Endothelial cell of umbilical vein (primary cell): ENCODE data around the gene AGPAT2. TPM values are rescaled to one million over a fixed set of nuclear protein-coding genes. Genes with fewer than 3 reads are reported as not detected.

ENCODE experiments used
- BruUV-seq: library from RNA; stranded (reverse); fragments of 400-500 nt; replicated peaks from 2 replicates; lab custom pipeline; 2021; lab: Mats Ljungman, UMichigan
- CTCF ChIA-PET: fragments of 300-600, 350-600 bp; sonication (Branson Sonifier 250); formaldehyde crosslinking; loops from one replicate; lab custom pipeline; 2021; ENCODE audit warnings: antibody characterized with exemption, inconsistent platforms; lab: Charles Lee
- POLR2A ChIA-PET: fragments of 300-600, 350-600 bp; sonication (Branson Sonifier 250); formaldehyde crosslinking; loops from one replicate; lab custom pipeline; 2021; ENCODE audit warnings: antibody characterized with exemption, inconsistent platforms; lab: Charles Lee
- DNase-seq: peaks from one replicate; pipeline ENCODE4 v3.0.0-alpha.2; 2011; ENCODE audit warnings: low read depth, low spot score
- FAIRE-seq: peaks from 2 replicates; lab custom pipeline; 2011; peaks lifted over from hg19 to GRCh38; lab: Jason Lieb, UNC
- H2AFZ ChIP-seq: 2 replicates; pipeline ENCODE4 v1.6.0; 2012; ENCODE audit warnings: low read depth, low read length, control low read depth, inconsistent platforms
- H3K27ac ChIP-seq: 2 replicates; pipeline ENCODE4 v1.5.1; 2011; ENCODE audit warnings: low read depth, mild to moderate bottlenecking, control low read depth, low read length, moderate library complexity; ENCODE audit not compliant: insufficient read depth
- H3K27me3 ChIP-seq, 2 experiments: 2 replicates each; pipeline versions ENCODE4 v1.6.0 to v1.6.1; 2011; ENCODE audit warnings: low read length in 2 of 2, mixed read lengths in 1 of 2; ENCODE audit not compliant: control insufficient read depth in 2 of 2, insufficient read depth in 2 of 2
- H3K36me3 ChIP-seq, 2 experiments: 2 replicates in 1 of 2; 3 replicates in 1 of 2; pipeline ENCODE4 v1.5.1; 2011; ENCODE audit warnings: low read length in 2 of 2, mild to moderate bottlenecking in 1 of 2, moderate library complexity in 1 of 2; ENCODE audit not compliant: control insufficient read depth in 2 of 2, insufficient read depth in 2 of 2; ENCODE audit errors: extremely low read depth in 1 of 2
- H3K4me1 ChIP-seq: 3 replicates; pipeline ENCODE4 v1.5.1; 2011; ENCODE audit warnings: mild to moderate bottlenecking, low read length; ENCODE audit not compliant: control insufficient read depth, insufficient read depth; ENCODE audit errors: extremely low read depth
- H3K4me2 ChIP-seq: 2 replicates; pipeline ENCODE4 v1.6.1; 2011; ENCODE audit warnings: low read length, control low read depth, mixed read lengths; ENCODE audit not compliant: insufficient read depth
- H3K4me3 ChIP-seq, 3 experiments: fragments of 200-600 bp in 1 of 3; sonication (generic), shearing (Covaris generic) in 1 of 3; replicated peaks in 1 of 3; 2 replicates each; pipeline ENCODE4 v1.5.1; 2011 to 2016; ENCODE audit warnings: control low read depth in 3 of 3, low read length in 3 of 3, mild to moderate bottlenecking in 2 of 3, inconsistent platforms in 1 of 3, low read depth in 1 of 3, moderate library complexity in 1 of 3; ENCODE audit not compliant: insufficient read depth in 1 of 3
- H3K79me2 ChIP-seq: 2 replicates; pipeline ENCODE4 v1.6.0; 2012; ENCODE audit warnings: low read length, inconsistent platforms; ENCODE audit not compliant: control insufficient read depth, insufficient read depth
- H3K9ac ChIP-seq: replicated peaks from 2 replicates; pipeline ENCODE3; 2011; ENCODE audit warnings: low read length, control low read depth; ENCODE audit not compliant: insufficient read depth; ENCODE audit errors: extremely low read depth
- H3K9me1 ChIP-seq: replicated peaks from 3 replicates; pipeline ENCODE4 v1.6.0; 2011; ENCODE audit warnings: mild to moderate bottlenecking, low read length; ENCODE audit not compliant: control insufficient read depth, insufficient read depth; ENCODE audit errors: extremely low read depth
- H3K9me3 ChIP-seq: replicated peaks from 2 replicates; pipeline ENCODE4 v1.5.1; 2012; ENCODE audit warnings: low read length, inconsistent platforms; ENCODE audit not compliant: control insufficient read depth, insufficient read depth
- H4K20me1 ChIP-seq: replicated peaks from 2 replicates; pipeline ENCODE3; 2011; ENCODE audit warnings: mild to moderate bottlenecking, low read length; ENCODE audit not compliant: control insufficient read depth, insufficient read depth; ENCODE audit errors: extremely low read depth
- EZH2 ChIP-seq: IDR thresholded peaks from 2 replicates; pipeline ENCODE4 v1.6.1; 2012; ENCODE audit warnings: borderline replicate concordance, low read depth, mild to moderate bottlenecking, moderate library complexity, low read length, inconsistent platforms; ENCODE audit not compliant: severe bottlenecking
- FOS ChIP-seq: IDR thresholded peaks from 2 replicates; pipeline ENCODE4 v1.6.1; 2011; ENCODE audit warnings: mild to moderate bottlenecking, low read length, moderate library complexity, borderline replicate concordance; ENCODE audit not compliant: insufficient read depth
- GATA2 ChIP-seq: IDR thresholded peaks from 2 replicates; pipeline ENCODE4 v1.7.0; 2011; ENCODE audit warnings: low read depth, mild to moderate bottlenecking, moderate library complexity, mixed read lengths, low read length; ENCODE audit not compliant: insufficient read length, insufficient read depth
- JUN ChIP-seq: IDR thresholded peaks from 2 replicates; pipeline ENCODE4 v1.6.1; 2011; ENCODE audit warnings: borderline replicate concordance, low read depth; ENCODE audit not compliant: insufficient read length, insufficient read depth
- MYC ChIP-seq: IDR thresholded peaks from one replicate; pipeline ENCODE4 v1.6.1; 2011; ENCODE audit warnings: mild to moderate bottlenecking, low read depth, low read length
- POLR2A ChIP-seq: IDR thresholded peaks from 2 replicates; pipeline ENCODE4 v1.6.1; 2012; ENCODE audit warnings: low read depth, mild to moderate bottlenecking, control low read depth, low read length
- POLR2AphosphoS5 ChIP-seq: IDR thresholded peaks from 2 replicates; pipeline ENCODE4 v1.6.1; 2012; ENCODE audit warnings: low read depth, mild to moderate bottlenecking, control low read depth, low read length, moderate library complexity; ENCODE audit not compliant: insufficient read depth
- dilution Hi-C: fragments of 300-500 bp; cut with MboI; formaldehyde crosslinking; loops from one replicate; pipeline ENCODE4 v1.15.0; 2019; ENCODE audit warnings: low sequenced_read_pairs; ENCODE audit not compliant: extremely low pct_ligation_motif_present
- intact Hi-C: fragments of 100-400 bp; cut with micrococcal nuclease; formaldehyde crosslinking; loops from one replicate; pipeline ENCODE4 v1.10.0; 2022
- polyA plus RNA-seq, 4 experiments: library from polyadenylated mRNA; depleted of rRNA in 3 of 4; stranded (reverse) in 3 of 4; unstranded in 1 of 4; fragments of >200 nt; gene quantifications; 2 replicates each; pipeline versions ENCODE4 v1.2.1 to v1.2.3, GENCODE V29; 2011 to 2012; ENCODE audit warnings: missing spikeins in 1 of 4
- total RNA-seq: library from RNA; stranded (reverse); gene quantifications from 2 replicates; pipeline ENCODE4 v1.2.3, GENCODE V29; 2021
- TF ChIP-seq, protein P1 (sequence below), 2 donors: IDR thresholded peaks; 1 replicate in 1 of 2; 2 replicates in 1 of 2; pipeline ENCODE4 v1.5.1; 2011; ENCODE audit warnings: low read length in 2 of 2, mild to moderate bottlenecking in 2 of 2, moderate library complexity in 2 of 2, control low read depth in 1 of 2, inconsistent platforms in 1 of 2, low read depth in 1 of 2; ENCODE audit not compliant: insufficient read depth in 1 of 2; ENCODE audit errors: extremely low read depth in 1 of 2
- TF ChIP-seq, protein P2 (sequence below): IDR thresholded peaks from 2 replicates; pipeline ENCODE4 v1.6.1; 2011; ENCODE audit not compliant: insufficient read depth, insufficient read length

AGPAT2 gene
- total and polyA plus RNA-seq, 2 donors (not counting 3 experiments of a cell fraction or from before 2014, with no cell fraction given) = 45.5 to 55.3 TPM

DNA sequence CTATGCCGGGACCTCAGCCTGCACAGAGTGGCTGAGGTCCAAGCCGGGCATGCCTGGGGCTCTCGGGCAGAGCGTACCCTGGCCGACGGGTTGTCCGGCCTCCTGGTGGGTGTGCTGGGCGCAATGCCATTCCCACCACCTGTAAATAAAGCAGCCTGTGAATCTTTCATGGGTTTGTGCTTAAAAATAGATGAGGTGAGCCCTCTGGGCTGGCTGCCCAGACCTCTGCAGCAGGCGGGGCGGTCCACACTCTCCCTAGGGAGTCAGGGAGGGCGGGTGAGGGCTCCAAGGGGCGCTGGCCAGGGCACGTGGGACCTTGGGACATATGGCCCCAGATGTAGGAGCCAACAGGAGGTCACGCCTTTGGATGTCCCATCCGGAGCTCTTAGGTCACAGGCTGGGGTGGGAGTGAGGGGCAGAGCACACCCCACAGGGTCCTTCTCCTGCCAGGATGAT is 3.6 kb upstream of the AGPAT2 start:
- POLR2A ChIA-PET = no interaction called here
- H3K79me2 ChIP-seq = peaks cover 8% of the 10 kb centered on the region
- no peaks in the 10 kb centered on the region for H3K36me3 ChIP-seq
- no peak overlapping the region for H3K9ac ChIP-seq
- BruUV-seq = no TSS peak
- H3K4me3 ChIP-seq = no peak overlapping the region
- H3K27me3 ChIP-seq = no peaks in the 10 kb centered on the region
- intact Hi-C loops = no loop called here
- CTCF ChIA-PET = interaction anchor here (1.0 to 1.8 kb wide), 2 partner anchors 16 to 39 kb away, joined by 3 to 4 read pairs; no protein-coding TSS in a partner anchor
- peaks cover 10% of the 10 kb centered on the region for H3K4me1 ChIP-seq
- dilution Hi-C loops = no loop called here
- DNase-seq = no peak
- no peaks in the 10 kb centered on the region for H4K20me1 ChIP-seq
- FAIRE-seq = no peak
- no peak overlapping the region for H2AFZ ChIP-seq
- H3K9me3 ChIP-seq = no peaks in the 10 kb centered on the region
- no peak overlapping the region for H3K27ac ChIP-seq
- no peak overlapping the region for H3K4me2 ChIP-seq
- TF ChIP-seq, protein P1, sequence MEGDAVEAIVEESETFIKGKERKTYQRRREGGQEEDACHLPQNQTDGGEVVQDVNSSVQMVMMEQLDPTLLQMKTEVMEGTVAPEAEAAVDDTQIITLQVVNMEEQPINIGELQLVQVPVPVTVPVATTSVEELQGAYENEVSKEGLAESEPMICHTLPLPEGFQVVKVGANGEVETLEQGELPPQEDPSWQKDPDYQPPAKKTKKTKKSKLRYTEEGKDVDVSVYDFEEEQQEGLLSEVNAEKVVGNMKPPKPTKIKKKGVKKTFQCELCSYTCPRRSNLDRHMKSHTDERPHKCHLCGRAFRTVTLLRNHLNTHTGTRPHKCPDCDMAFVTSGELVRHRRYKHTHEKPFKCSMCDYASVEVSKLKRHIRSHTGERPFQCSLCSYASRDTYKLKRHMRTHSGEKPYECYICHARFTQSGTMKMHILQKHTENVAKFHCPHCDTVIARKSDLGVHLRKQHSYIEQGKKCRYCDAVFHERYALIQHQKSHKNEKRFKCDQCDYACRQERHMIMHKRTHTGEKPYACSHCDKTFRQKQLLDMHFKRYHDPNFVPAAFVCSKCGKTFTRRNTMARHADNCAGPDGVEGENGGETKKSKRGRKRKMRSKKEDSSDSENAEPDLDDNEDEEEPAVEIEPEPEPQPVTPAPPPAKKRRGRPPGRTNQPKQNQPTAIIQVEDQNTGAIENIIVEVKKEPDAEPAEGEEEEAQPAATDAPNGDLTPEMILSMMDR (IDR thresholded peaks at IDR 0.05; ENCODE audit: extremely low read depth in 1 of 2, insufficient read depth in 1 of 2, low read depth in 1 of 2, low read length in 2 of 2) = no peak
- no peak for TF ChIP-seq JUN
- no peak for TF ChIP-seq POLR2A
- TF ChIP-seq GATA2 = no peak
- no peak for TF ChIP-seq MYC
- no peak for TF ChIP-seq POLR2AphosphoS5
- TF ChIP-seq FOS = no peak
- TF ChIP-seq, protein P2, sequence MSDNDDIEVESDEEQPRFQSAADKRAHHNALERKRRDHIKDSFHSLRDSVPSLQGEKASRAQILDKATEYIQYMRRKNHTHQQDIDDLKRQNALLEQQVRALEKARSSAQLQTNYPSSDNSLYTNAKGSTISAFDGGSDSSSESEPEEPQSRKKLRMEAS = no peak
- TF ChIP-seq EZH2 = no peak
- no peaks in the 10 kb centered on the region for H3K9me1 ChIP-seq
